Neural cell (in vitro differentiated cells): ENCODE results near the gene WRNIP1. TPM values are rescaled to one million over a fixed set of nuclear protein-coding genes. Genes with fewer than 3 reads are reported as not detected.

Experiments
- H2AFZ ChIP-seq: fragments of 200-600, 300-800 bp; sonication (generic), shearing (Covaris generic); 2 replicates; pipeline ENCODE4 v1.6.0; 2014; ENCODE audit warnings: low read depth, mild to moderate bottlenecking, antibody characterized with exemption, low read length, moderate library complexity
- H3F3A ChIP-seq: fragments of 200-600 bp; shearing (Covaris generic); 2 replicates; pipeline ENCODE4 v1.6.1; 2016; ENCODE audit warnings: mild to moderate bottlenecking, moderate library complexity, mixed read lengths, antibody characterized with exemption, low read length; ENCODE audit not compliant: insufficient read depth, poor library complexity, severe bottlenecking
- H3K27ac ChIP-seq: fragments of 200-600, 300-800 bp; sonication (generic), shearing (Covaris generic); 2 replicates; pipeline ENCODE4 v1.5.1; 2014; ENCODE audit warnings: mild to moderate bottlenecking, low read length, moderate library complexity
- H3K27me3 ChIP-seq: fragments of 300-800, 200-600 bp; sonication (generic), shearing (Covaris generic); 2 replicates; pipeline ENCODE4 v1.6.0; 2014; ENCODE audit warnings: mild to moderate bottlenecking, low read depth, low read length, moderate library complexity; ENCODE audit not compliant: insufficient read depth
- H3K36me3 ChIP-seq: fragments of 300-800, 200-600 bp; sonication (generic), shearing (Covaris generic); 2 replicates; pipeline ENCODE4 v1.5.1; 2014; ENCODE audit warnings: mild to moderate bottlenecking, antibody characterized with exemption, low read length, moderate library complexity; ENCODE audit not compliant: insufficient read depth
- H3K4me2 ChIP-seq: fragments of 300-800, 200-600 bp; sonication (generic), shearing (Covaris generic); 2 replicates; pipeline ENCODE4 v1.6.0; 2014; ENCODE audit warnings: mild to moderate bottlenecking, low read length
- H3K4me3 ChIP-seq: fragments of 300-800, 200-600 bp; sonication (generic), shearing (Covaris generic); 2 replicates; pipeline ENCODE4 v1.5.1; 2014; ENCODE audit warnings: mild to moderate bottlenecking, low read length, moderate library complexity
- H3K79me2 ChIP-seq: fragments of 200-600 bp; shearing (Covaris generic); replicated peaks from 2 replicates; pipeline ENCODE4 v1.6.0; 2014; ENCODE audit warnings: mild to moderate bottlenecking, low read length, moderate library complexity; ENCODE audit not compliant: insufficient read depth
- H3K9ac ChIP-seq: fragments of 300-800, 200-600 bp; sonication (generic), shearing (Covaris generic); 2 replicates; pipeline ENCODE4 v1.6.1; 2016; ENCODE audit warnings: mild to moderate bottlenecking, low read length, mixed read lengths
- H3K9me2 ChIP-seq: fragments of 200-600 bp; shearing (Covaris generic); 2 replicates; pipeline ENCODE4 v1.6.1; 2016; ENCODE audit warnings: mild to moderate bottlenecking, low read length, mixed read lengths; ENCODE audit not compliant: insufficient read depth
- H3K9me3 ChIP-seq: fragments of 200-600, 300-800 bp; sonication (generic), shearing (Covaris generic); 2 replicates; pipeline ENCODE4 v1.6.1; 2016; ENCODE audit warnings: mild to moderate bottlenecking, mixed run types, low read length, moderate library complexity, mixed read lengths
- H4K20me1 ChIP-seq: fragments of 200-600 bp; shearing (Covaris generic); 2 replicates; pipeline ENCODE4 v1.6.1; 2016; ENCODE audit warnings: mild to moderate bottlenecking, mixed run types; ENCODE audit not compliant: insufficient read depth
- EP300 ChIP-seq: fragments of 450-650 bp; conservative IDR thresholded peaks from 2 replicates; pipeline ENCODE4 v1.6.1; 2014; ENCODE audit warnings: antibody characterized with exemption, mild to moderate bottlenecking, moderate library complexity; ENCODE audit not compliant: poor library complexity, severe bottlenecking
- EZH2 ChIP-seq: fragments of 200-600, 300-800 bp; shearing (Covaris generic), sonication (generic); IDR thresholded peaks from 2 replicates; pipeline ENCODE4 v1.6.1; 2014; ENCODE audit warnings: antibody characterized with exemption, low read length, borderline replicate concordance, mild to moderate bottlenecking; ENCODE audit not compliant: insufficient read depth, poor library complexity, severe bottlenecking
- MXI1 ChIP-seq: fragments of 450-650 bp; conservative IDR thresholded peaks from 2 replicates; pipeline ENCODE4 v1.6.1; 2014; ENCODE audit warnings: antibody characterized with exemption, mild to moderate bottlenecking; ENCODE audit not compliant: poor library complexity, severe bottlenecking
- POLR2AphosphoS5 ChIP-seq: IDR thresholded peaks from 2 replicates; pipeline ENCODE4 v1.6.1; 2012
- RAD21 ChIP-seq: fragments of 450-650 bp; conservative IDR thresholded peaks from 2 replicates; pipeline ENCODE4 v1.6.1; 2014; ENCODE audit warnings: antibody characterized with exemption, mild to moderate bottlenecking, moderate library complexity
- REST ChIP-seq: IDR thresholded peaks from 2 replicates; pipeline ENCODE4 v1.6.1; 2012; ENCODE audit warnings: borderline replicate concordance
- SMC3 ChIP-seq: fragments of 450-650 bp; conservative IDR thresholded peaks from 2 replicates; pipeline ENCODE4 v1.6.1; 2014; ENCODE audit warnings: antibody characterized with exemption, mild to moderate bottlenecking, moderate library complexity; ENCODE audit not compliant: poor library complexity
- TAF1 ChIP-seq: IDR thresholded peaks from 2 replicates; pipeline ENCODE4 v1.6.1; 2012; ENCODE audit warnings: low read depth
- polyA plus RNA-seq: library from polyadenylated mRNA; depleted of rRNA; stranded (reverse); fragments of >200 nt; gene quantifications from 2 replicates; pipeline ENCODE4 v1.2.3, GENCODE V29; 2014
- TF ChIP-seq, protein P1 (sequence below): fragments of 450-650 bp; IDR thresholded peaks from 2 replicates; pipeline ENCODE4 v1.5.1; 2014; ENCODE audit warnings: antibody characterized with exemption, mild to moderate bottlenecking, moderate library complexity; ENCODE audit not compliant: poor library complexity, severe bottlenecking

The WRNIP1 gene
- polyA plus RNA-seq, 1 donor from 2014 or later: 93.7 TPM

- Histone ChIP-seq H3K27ac (no peak overlapping the region), H3K4me2 (no peak overlapping the region), H3K27me3 (no peaks in the 10 kb centered on the region), H3F3A (no peaks in the 10 kb centered on the region), H3K36me3 (no peaks in the 10 kb centered on the region), H2AFZ (no peak overlapping the region), H3K4me3 (no peak overlapping the region), H4K20me1 (no peaks in the 10 kb centered on the region), H3K9me3 (no peaks in the 10 kb centered on the region), H3K79me2 (no peaks in the 10 kb centered on the region), H3K9ac (no peak overlapping the region), H3K9me2 (no peaks in the 10 kb centered on the region)
- no peak for TF ChIP-seq TAF1
- TF ChIP-seq MXI1: no peak
- no peak for TF ChIP-seq EZH2
- no peak for TF ChIP-seq EP300
Measured at GRCh38 chr6:2830183-2830582, 65.0 kb downstream of the WRNIP1 start.

- H3K27me3 ChIP-seq: no peaks in the 10 kb centered on the region
- no peak overlapping the region for H2AFZ ChIP-seq
- H3F3A ChIP-seq: no peaks in the 10 kb centered on the region
- H3K4me3 ChIP-seq: no peak overlapping the region
- no peaks in the 10 kb centered on the region for H3K79me2 ChIP-seq
- H4K20me1 ChIP-seq: no peaks in the 10 kb centered on the region
- no peak for TF ChIP-seq TAF1
- TF ChIP-seq MXI1: no peak
- TF ChIP-seq, protein P1, sequence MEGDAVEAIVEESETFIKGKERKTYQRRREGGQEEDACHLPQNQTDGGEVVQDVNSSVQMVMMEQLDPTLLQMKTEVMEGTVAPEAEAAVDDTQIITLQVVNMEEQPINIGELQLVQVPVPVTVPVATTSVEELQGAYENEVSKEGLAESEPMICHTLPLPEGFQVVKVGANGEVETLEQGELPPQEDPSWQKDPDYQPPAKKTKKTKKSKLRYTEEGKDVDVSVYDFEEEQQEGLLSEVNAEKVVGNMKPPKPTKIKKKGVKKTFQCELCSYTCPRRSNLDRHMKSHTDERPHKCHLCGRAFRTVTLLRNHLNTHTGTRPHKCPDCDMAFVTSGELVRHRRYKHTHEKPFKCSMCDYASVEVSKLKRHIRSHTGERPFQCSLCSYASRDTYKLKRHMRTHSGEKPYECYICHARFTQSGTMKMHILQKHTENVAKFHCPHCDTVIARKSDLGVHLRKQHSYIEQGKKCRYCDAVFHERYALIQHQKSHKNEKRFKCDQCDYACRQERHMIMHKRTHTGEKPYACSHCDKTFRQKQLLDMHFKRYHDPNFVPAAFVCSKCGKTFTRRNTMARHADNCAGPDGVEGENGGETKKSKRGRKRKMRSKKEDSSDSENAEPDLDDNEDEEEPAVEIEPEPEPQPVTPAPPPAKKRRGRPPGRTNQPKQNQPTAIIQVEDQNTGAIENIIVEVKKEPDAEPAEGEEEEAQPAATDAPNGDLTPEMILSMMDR: no peak
- no peak for TF ChIP-seq EP300
- TF ChIP-seq REST: no peak
- no peak for TF ChIP-seq SMC3
- TF ChIP-seq EZH2: no peak
- TF ChIP-seq RAD21: no peak
- TF ChIP-seq POLR2AphosphoS5: no peak
- H3K9ac ChIP-seq: no peak overlapping the region
- no peaks in the 10 kb centered on the region for H3K9me3 ChIP-seq
- no peaks in the 10 kb centered on the region for H3K9me2 ChIP-seq
- no peak overlapping the region for H3K27ac ChIP-seq
- no peaks in the 10 kb centered on the region for H3K36me3 ChIP-seq
- H3K4me2 ChIP-seq: no peak overlapping the region
Measured at GRCh38 chr6:2831392-2831791, 66.2 kb downstream of the WRNIP1 start.
